HG02588 (cell line): ENCODE results near the gene TECPR2.

Source experiments
- ATAC-seq: cut with Tn5 transposase; IDR thresholded peaks from one replicate; pipeline ENCODE4 v1.9.1; 2021; ENCODE audit warnings: mild to moderate bottlenecking, moderate library complexity; ENCODE audit not compliant: unreplicated experiment

The TECPR2 gene

DNA sequence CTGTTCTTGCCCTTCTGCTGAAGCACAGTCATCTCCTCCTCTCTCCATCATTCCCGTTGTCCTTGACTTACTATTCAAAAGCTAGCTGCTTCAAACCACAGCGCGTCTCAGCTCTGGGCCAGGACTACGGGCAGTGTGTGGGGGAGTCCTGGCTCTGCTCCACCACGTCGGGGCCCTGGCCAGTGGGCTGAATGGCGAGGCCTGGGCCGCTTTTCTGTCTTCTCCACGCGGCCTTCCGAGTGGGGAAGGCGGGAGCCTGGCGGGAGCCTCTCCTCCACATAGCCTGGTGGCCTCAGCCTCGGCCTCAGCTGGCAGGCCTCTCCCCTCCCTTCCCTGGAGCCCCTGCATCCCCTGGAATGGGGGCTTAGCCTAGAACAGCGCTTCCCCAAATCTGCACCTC lies 130.4 kb downstream of the TECPR2 start:
- no peak for ATAC-seq

DNA sequence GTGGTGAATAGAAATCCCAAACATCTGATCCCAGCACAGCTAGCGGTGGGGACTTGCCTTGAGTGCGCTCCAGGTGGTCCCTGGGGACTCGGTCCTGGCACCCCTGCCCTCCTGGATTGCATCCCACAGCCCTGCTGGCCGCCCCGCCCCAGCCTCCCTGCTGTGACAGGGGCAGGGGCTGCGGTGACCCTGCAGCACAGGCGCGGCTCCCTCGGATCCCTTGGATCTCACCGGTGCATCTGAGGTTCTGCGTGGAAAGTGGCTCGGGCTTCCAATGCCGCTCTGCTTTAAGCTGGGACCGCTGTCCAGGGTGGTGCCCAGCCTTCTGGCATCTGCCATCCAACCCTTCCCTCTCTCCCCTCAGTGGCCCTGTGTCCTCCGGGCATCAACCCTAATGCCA lies 130.8 kb downstream of the TECPR2 start:
- no peak for ATAC-seq

DNA sequence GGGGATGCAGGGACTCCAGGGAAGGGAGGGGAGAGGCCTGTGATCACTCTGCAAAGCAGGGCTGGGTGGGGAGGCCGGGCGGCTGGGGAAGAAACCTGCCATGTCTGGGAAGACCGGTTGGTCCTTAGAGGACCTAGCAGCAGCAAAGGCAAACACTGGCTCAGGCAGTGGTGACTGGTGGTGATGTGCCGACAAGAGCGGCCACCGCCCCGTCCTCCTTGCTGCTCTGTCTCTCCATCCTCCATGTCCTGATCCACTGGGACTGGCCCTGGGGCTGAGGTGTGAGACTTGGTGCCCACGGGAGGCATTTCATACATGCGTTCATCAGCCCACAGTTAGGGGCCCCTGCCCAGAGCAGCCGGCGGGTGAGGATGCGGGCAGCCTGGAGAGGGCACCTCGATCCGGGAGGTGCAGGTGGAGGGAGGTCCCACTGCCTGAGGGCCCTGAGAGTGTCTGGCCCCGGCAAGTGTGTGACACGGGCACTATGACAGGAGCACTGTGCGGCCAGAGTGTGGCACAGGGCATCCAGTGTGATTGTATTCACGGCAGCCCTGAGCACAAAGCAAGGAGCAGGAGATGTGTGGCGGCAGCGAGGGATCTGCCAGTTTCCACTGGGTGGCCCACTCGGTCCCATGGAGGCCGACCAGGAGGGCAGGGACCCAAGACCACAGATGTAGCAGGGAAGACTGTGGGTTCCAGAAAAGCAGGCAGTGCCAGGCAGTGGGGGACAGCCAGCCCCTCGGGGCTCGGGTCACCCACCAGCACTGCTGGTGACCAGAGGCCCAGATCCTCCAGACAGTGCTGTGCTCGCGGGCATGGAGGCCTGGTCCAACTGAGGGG lies 133.0 kb downstream of the TECPR2 start:
- no peak for ATAC-seq

DNA sequence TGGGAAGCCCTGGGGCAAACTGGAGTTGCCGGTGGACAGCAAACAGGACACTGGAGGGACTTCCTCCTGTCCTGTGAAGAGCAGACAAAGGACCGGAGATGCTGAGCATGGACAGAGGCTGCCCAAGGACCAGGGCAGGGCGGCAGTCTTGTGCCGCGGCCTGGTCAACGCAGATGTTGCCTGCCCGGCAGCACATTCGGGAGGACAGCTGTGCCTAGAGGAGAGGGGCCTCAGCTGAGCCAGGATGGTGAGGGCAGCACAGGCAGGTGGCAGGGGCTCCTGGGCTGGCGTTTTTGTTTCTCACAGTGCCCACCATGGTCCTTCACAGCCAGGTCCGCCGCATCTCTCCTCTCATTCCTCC lies 133.6 kb downstream of the TECPR2 start:
- no peak for ATAC-seq

DNA sequence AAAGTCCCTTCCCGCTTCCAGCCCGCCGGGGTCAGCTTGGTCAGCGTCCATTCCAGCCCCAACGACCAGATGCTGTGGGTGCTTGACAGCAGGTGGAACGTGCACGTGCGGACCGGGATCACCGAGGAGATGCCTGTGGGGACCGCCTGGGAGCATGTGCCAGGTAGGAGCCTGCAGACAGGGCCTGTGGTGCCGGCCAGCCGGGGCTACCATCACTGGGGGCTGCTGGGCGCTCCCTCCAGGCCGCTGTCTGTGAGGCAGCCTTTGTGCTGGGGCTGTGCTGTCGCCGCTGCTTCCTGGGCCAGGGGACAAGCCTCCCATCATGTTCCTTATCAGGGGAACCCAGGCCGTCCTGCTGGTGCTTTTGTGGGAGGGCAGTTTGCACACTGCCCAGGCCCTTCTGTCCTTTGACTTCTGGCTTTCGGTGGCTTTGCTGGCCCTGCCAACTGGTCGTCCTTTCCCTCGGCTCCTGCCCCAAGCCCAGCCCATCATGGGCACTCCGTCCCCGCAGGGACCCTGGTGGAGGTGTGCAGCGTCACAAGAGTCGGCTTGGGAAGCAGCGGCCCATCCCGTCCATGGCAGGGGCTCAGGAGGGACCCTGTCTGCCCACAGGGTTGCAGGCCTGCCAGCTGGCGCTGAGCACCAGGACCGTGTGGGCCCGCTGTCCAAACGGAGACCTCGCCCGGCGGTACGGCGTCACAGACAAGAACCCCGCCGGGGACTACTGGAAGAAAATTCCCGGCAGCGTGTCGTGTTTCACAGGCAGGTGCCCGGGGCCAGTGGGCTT lies 134.4 kb downstream of the TECPR2 start:
- ATAC-seq = no peak

DNA sequence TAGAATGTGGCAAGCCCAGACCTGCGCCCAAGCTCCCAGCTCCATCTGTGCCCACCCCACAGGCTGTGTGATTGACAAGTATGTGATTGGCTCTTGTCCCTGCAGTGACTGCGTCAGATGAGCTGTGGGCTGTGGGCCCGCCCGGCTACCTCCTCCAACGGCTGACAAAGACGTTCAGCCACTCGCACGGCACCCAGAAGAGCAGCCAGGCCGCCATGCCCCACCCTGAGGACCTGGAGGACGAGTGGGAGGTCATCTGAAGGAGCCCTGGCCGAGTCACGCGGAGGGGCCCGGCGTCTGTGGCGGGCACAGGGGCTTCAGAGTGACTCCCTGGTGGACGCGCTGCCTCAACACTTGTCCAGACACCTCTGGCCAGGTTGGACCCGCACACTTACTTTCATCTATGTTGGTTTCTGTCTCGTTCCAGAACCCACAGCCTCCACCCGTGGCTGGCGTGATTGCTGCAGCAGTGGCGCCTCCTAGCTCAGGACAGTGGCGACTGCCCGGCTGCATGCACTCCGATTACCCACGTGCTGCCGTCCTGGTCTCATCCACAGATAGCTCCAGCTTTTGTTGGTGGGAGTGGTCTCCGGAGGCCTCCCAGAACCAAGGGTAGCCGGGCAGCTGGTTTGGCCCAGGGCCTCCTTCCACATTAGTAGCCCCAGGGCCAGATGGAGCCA lies 135.4 kb downstream of the TECPR2 start:
- ATAC-seq = no peak

DNA sequence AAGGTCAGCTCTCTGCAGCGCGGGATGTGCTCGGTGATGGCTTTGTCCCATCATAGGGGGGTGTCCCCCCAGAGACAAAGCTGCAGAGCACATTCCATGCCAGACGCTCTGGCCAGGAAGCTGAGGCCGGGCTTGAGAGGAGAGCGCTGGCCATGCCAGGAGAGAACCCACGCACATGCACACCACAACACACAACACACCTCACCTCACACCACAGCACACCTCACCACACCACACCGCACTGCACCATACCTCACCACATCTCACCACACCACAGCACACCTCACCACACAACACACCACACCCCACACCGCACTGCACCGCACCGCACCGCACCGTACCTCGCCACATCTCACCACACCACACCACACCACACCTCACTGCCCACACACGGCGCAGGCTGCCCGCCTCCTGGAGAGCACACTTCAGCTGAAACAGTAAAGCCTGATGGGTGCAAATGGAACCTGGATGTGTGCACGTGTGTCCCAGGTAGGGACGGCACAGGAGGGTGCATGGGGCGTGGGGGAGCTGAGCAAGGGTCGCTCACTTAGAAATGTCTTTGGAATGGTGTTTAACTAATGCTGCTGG lies 136.0 kb downstream of the TECPR2 start:
- ATAC-seq = no peak

DNA sequence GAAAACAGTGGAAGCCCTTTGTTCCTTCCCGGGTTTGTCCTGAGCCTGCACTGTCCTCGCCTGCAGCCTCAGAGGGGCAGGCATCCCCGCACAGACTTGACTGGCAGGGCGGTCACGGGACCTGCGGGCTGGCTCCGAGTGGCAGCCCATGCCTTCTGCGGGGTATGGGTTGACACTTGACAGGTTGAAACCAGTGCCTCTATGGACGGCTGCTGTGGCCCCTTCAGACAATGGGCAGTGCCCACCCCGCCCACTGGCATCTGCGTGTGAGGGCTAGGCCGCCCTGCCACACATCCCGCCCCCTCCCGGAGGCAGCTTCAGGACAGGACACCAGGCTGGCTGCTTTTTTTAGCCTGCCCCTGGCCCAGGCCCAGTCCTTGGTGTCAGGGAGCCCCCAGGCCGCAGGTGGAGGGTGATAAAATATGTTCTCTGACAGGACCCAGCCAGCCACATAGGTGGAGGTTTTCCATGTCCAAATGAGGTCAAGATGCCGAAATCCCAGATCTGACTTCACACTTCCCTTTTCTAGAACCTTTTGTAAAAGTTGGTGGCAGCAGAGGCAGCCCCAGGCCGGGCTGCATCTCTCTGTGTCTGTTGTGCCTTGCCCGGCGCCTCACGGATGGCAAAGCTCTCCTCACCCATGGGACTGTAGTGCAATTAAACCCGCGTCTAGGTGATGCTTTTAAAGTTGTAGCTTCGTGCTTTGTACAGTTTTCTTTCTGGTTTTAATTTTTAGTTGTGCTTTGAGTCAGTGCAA lies 136.8 kb downstream of the TECPR2 start:
- ATAC-seq = no peak

DNA sequence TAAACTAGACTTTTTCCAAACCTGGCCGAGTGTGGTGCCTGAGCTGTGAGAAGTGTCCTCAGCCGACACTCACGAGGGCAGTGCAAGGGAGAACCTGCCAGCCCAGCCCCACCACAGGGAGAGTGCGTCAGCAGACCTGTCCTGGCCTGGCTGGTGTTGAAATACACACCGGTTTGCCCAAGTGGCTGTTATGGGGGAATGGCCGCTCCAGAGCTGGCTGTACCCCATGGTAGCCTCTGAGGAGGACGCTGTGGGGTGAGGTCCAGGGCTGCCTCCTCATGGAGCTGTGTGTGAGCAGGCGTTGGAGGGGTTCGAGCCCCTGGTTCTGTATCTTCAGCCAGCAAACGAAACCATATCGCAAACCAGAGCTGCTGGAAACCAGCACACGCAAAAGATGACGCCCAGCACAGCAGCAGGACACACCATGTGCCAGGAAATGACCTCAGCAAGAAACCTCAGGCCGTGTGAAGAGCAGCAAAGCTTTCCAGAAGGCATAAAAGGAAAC lies 137.5 kb downstream of the TECPR2 start:
- ATAC-seq = no peak

DNA sequence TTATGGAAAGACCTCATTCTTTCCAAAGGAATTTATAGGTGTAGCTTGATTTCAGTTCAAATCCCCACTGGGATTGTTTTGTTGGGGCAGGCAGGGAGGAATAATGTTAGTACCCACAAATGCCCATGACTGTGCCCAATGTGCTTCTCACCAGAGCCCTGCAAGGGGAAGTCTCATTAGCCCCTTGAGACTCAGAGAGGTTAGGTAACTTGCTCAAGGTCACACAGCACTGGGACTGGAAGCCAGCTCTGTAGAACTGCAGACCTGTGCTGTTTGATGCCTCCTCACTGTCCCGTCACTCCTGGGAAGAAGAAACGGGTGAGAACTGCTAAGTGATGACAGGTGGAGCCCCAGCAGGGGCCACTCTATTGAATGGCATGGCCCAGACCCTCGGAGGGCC lies 138.0 kb downstream of the TECPR2 start:
- ATAC-seq = no peak

DNA sequence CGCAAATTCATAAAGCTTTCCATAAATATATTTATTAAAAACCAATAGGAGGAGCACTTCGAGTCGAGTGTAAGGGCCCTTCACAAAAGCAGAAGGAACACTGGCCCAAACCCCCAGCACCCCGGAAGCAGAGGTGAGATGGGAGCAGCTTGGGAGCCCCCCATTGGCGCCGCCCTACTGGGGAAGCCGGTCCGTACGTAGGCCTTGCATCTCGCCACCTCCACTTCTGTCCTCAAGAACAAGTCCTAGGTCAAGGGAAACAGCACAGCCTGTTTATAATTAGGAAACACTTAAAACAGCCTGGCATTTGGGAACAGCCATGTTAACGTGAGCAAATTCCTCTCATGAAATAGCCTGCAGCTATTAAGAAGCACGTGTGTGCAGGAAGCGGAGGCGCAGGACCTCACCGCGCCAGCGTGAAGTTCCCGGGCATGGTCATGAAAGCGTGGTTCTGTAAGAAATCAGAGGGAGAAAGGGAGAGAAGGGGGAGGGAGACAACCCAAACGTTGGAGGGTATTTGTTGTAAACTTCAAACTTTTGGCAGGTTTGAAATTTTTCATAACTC lies 139.1 kb downstream of the TECPR2 start:
- ATAC-seq = no peak

DNA sequence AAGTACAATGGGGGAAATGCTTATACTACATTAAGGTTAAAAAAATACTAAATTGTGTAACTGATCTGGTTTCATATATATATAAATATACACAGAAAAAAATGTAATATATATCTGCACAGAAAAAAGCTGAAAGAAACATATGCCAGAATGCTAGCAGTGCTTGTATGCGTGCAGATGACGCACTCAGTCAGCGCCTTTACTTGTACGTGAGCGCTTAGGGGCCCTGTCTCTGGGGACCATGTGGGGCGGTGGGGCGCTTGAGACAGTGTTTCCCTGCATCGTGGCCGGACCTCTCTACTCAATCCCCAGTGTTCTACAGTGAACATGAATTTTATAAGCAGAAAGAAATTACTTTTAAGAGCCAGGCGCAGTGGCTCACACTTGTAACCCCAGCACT lies 139.8 kb downstream of the TECPR2 start:
- no peak for ATAC-seq

DNA sequence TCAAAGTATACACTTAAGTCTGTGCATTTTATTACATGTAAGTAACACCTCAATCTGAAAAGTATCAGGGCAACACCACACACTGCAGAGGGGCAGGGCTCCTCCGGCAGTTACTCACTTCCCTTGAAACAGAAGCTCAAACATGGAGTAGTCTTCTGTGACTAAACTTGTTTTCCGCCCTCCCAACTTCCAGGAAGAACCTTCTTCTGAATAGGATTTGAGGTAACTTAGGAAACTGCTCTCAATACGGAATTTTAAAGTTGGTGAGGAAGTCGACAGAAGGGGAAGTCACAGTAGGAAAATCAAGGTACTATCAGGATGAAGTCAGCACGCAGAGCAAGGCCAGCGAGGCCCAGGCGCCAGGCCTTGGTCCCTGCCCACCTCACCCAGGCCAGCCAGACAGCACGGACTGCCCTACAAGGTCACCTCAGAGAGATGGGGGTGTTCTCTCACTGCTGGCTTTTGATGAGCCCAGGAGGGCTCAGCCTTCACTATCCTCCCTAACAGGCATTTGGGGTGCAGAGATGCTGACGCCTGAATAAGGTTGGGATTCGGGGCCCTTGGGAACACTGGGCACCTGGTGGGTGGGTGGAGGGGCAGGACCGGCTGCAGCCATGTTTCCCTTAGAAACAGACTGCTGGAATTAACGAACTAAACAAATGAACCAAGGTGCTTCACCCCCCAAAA lies 141.0 kb downstream of the TECPR2 start:
- ATAC-seq = no peak

DNA sequence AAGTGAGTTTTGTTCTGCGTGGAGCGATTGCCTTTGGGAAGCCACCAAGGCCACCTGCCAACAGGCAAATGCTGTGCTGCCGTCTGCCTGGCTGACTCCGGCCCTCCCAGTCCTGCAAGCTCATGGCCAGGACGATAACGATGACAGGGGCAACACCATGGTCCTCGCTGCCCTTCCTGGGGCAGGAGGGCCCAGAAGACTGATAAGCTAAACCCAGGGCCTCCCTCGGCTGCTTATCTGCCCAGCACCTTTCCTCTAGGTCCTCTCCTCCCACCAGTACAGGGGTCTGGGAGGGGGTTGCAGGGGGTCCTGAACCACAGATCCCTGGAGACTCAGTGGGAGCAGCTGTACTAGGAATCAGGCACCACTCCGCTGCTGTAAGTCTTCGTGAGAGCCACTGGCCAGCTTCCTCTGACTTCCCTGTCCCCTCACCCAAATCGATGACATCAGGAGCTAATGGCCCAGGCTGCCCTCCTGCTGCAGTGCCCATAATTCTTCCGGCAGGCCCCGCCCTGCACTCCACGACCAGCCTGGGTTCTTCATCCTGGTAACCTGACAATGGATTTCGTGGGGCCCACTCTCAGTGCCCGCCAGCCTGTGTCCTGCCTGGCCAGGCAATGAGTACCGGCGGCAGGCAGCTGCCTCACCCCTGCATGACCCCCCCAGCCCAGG lies 141.7 kb downstream of the TECPR2 start:
- no peak for ATAC-seq

DNA sequence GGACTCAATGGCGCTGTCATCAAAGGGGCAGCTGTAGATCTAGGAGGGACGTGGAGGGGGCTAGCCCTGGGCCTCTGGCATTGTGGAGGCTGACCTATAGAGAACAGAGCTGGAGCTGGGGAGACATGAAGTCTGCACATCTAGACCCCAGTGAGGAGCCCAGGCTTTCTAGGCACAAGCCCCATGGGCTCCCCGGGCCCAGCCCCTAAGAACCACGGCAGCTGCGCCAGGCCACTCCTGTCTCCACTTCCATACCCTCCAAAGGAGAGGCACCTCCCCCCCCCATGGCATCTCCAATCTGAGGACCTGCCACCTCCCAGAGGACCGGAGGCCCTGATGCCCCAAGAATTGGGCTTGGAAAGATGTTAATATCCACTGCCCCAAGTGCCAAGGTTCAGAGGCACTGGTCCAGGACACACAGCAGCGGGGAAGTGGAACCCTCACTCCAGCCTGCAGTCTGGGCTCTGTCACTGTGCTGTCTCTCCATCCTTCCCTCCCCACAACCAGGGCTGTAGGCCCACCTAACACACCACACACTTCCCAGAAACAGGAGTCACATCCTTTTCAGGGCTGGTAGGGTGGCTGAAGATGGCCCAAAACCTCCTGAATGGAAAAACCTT lies 142.4 kb downstream of the TECPR2 start:
- ATAC-seq = no peak

DNA sequence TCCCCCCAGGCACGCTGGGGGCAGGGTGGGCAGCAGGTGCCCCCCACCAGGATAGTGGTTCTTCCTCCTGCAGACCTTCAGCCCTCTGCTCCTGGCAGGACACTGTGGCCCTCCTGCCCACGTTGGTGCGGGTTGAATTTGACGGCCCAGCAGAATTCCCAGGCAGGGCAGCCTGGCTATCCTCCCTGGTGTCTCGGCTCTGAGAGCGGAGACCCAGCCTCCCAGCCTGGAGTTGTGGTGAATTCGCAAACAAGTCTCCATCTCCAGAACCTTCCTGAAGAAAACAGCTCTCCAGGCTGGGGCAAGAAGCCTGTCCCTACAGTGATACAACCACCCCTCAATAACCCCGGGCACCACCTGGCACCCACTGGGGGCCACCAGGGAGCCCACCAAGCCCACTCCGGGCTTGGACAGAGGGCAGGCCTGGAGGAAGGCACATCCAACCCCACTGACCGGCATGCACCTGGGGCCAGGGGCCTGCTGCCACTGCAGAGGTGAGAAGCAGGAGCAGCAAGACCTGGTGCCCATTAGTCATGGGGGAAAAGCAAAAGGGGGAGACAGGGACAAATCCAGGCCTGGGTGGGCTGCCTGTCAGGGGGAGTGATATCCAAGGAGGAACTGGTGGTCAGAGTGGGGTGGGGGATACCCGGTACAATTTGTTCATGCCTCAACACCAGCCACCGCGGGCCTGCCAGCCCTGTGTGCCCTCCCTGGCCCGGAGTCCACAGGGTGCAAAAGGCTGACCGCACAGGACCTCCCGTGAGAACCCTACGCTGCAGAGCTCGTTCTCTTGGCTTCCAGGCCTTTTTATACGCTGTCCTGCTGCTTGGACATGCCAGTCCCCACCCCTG lies 143.3 kb downstream of the TECPR2 start:
- ATAC-seq = no peak

DNA sequence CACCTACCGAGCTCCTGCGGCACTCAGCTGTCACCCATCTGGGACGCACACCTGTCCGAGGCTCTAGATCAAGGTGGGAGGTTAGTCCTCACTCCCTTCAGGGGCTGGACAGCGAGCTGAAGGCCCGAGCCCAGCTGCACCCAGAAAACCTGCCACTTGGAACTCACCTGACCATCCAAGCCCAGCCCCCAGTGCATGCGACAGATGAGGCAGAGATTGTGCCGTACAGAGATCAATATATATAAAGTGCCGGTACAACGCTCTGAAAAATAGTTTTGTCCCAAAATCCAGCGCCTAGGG lies 143.8 kb downstream of the TECPR2 start:
- no peak for ATAC-seq
